Left ventricle myocardium superior (tissue), 1 donor: ENCODE measurements around the gene SNAI3. TPM values are rescaled to one million over a fixed set of nuclear protein-coding genes. Genes with fewer than 3 reads are reported as not detected.

ENCODE experiments used
- ATAC-seq: fragments of 200-7000 bp; cut with Tn5 transposase; one replicate; pipeline ENCODE4 v1.9.1; 2020; ENCODE audit warnings: mild to moderate bottlenecking, moderate library complexity
- DNase-seq: peaks from one replicate; pipeline ENCODE4 v3.0.0-alpha.2; 2020
- intact Hi-C: fragments of 100-400 bp; cut with micrococcal nuclease; formaldehyde crosslinking; loops from one replicate; pipeline ENCODE4 v1.11.0; 2022
- total RNA-seq: library from RNA; stranded (reverse); fragmentation: NEBNext Ultra II Directional; extraction: Animal tissue kit (Norgen Biotek cat#: 25700); gene quantifications from one replicate; pipeline ENCODE4 v1.2.1, GENCODE V29; 2021
- donor health status: DM: no; HTN: yes; CAD: no; lungs with severe emphysema.

The SNAI3 gene
- total RNA-seq, 1 donor from 2014 or later = 3.8 TPM

- DNase-seq = no peak
- intact Hi-C loops = no loop called here
- ATAC-seq = no peak
Measured at GRCh38 chr16:88722784-88723506, 36.6 kb upstream of the SNAI3 start.

GRCh38 chr16:88721815-88722755, 35.8 kb upstream of the SNAI3 start:
- DNase-seq (no peak), ATAC-seq (no peak)
- intact Hi-C loops = no loop called here

GRCh38 chr16:88721236-88721635, 34.9 kb upstream of the SNAI3 start:
- no peak for DNase-seq
- intact Hi-C loops = no loop called here
- no peak for ATAC-seq

- DNase-seq (no peak), ATAC-seq (no peak)
- intact Hi-C loops = no loop called here
Measured at GRCh38 chr16:88720396-88720970, 34.2 kb upstream of the SNAI3 start.

GRCh38 chr16:88719933-88720296, 33.6 kb upstream of the SNAI3 start:
- intact Hi-C loops = no loop called here
- ATAC-seq = no peak
- DNase-seq = no peak

GRCh38 chr16:88719267-88719932, 33.1 kb upstream of the SNAI3 start:
- DNase-seq = peak; percentile 76
- ATAC-seq = peak; percentile 84

GRCh38 chr16:88718178-88718577, 31.9 kb upstream of the SNAI3 start:
- intact Hi-C loops = no loop called here

More at GRCh38 chr16:88719267-88719932, 33.1 kb upstream of the SNAI3 start:
- intact Hi-C loops = no loop called here

GRCh38 chr16:88716601-88717001, 30.3 kb upstream of the SNAI3 start:
- intact Hi-C loops = no loop called here
- no peak for DNase-seq
- ATAC-seq = no peak

More at GRCh38 chr16:88718178-88718577, 31.9 kb upstream of the SNAI3 start:
- ATAC-seq (no peak), DNase-seq (no peak)

- intact Hi-C loops = no loop called here
- ATAC-seq (no peak), DNase-seq (no peak)
Measured at GRCh38 chr16:88716201-88716600, 29.9 kb upstream of the SNAI3 start.

GRCh38 chr16:88715312-88716190, 29.2 kb upstream of the SNAI3 start:
- ATAC-seq = no peak
- DNase-seq = no peak
- intact Hi-C loops = no loop called here

- ATAC-seq (no peak), DNase-seq (no peak)
- intact Hi-C loops = no loop called here
Measured at GRCh38 chr16:88714420-88715302, 28.4 kb upstream of the SNAI3 start.

- ATAC-seq (no peak), DNase-seq (no peak)
Measured at GRCh38 chr16:88713568-88714419, 27.5 kb upstream of the SNAI3 start.

GRCh38 chr16:88713054-88713453, 26.7 kb upstream of the SNAI3 start:
- ATAC-seq = no peak
- intact Hi-C loops = no loop called here
- no peak for DNase-seq

More at GRCh38 chr16:88713568-88714419, 27.5 kb upstream of the SNAI3 start:
- intact Hi-C loops = no loop called here

GRCh38 chr16:88712362-88712979, 26.2 kb upstream of the SNAI3 start:
- no peak for ATAC-seq
- intact Hi-C loops = no loop called here

GRCh38 chr16:88711750-88712340, 25.5 kb upstream of the SNAI3 start:
- DNase-seq (no peak), ATAC-seq (no peak)
- intact Hi-C loops = no loop called here

More at GRCh38 chr16:88712362-88712979, 26.2 kb upstream of the SNAI3 start:
- DNase-seq = no peak

GRCh38 chr16:88710556-88710955, 24.2 kb upstream of the SNAI3 start:
- DNase-seq (no peak), ATAC-seq (no peak)
- intact Hi-C loops = no loop called here
